ENCODE data around the gene TMEFF2.

DNA sequence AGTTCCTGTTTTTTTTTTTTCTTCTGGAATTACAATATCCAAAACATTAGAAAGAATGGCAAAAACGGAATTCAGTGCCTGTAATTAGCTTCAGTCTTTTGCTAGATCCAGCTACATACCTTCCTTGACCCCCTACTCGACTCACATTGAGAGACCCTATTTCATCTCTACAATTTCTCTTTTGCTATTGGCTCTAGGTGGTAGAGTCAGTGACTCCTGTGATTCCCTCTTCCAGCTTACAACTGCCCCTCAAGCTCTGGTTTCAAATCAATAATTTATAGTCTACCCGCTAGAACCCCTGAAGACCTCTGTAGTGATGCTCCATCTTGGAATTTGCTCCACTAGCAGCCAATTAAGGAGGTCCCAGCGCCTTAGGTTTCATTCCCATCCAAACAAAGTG, 125.8 kb downstream of the TMEFF2 start:
- TF ChIP-seq, protein P1, sequence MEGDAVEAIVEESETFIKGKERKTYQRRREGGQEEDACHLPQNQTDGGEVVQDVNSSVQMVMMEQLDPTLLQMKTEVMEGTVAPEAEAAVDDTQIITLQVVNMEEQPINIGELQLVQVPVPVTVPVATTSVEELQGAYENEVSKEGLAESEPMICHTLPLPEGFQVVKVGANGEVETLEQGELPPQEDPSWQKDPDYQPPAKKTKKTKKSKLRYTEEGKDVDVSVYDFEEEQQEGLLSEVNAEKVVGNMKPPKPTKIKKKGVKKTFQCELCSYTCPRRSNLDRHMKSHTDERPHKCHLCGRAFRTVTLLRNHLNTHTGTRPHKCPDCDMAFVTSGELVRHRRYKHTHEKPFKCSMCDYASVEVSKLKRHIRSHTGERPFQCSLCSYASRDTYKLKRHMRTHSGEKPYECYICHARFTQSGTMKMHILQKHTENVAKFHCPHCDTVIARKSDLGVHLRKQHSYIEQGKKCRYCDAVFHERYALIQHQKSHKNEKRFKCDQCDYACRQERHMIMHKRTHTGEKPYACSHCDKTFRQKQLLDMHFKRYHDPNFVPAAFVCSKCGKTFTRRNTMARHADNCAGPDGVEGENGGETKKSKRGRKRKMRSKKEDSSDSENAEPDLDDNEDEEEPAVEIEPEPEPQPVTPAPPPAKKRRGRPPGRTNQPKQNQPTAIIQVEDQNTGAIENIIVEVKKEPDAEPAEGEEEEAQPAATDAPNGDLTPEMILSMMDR (IDR thresholded peaks at IDR 0.05) = no peak
- no peak for TF ChIP-seq ZFX (IDR thresholded peaks at IDR 0.05; ENCODE audit: borderline replicate concordance)

All from 22Rv1 (cell line).